Measurements from ENCODE around the gene HIBADH.
"Not testable (repeated sequence)": the region's sequence is repeated elsewhere in the genome, so short reads cannot be mapped to it uniquely, and the experiment has no call there.

Gene HIBADH

DNA sequence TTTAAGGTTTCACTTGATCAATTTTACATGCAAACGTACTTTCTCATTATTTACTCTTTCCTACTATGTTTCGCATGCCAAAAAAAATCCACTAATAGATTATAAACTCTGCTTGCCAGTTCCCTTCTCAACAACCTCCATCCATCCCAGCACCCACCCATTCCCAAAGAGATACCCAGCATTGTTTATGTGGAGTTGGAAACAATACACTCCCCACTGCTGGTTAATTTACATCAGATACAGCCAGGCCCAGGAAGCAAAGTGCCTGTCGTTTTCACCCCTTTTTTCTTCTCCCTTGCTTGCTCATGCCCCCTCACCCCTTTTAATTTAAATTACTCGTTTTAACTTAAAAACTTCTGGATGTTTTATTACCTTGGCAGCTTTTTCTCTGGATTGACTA is 59.9 kb downstream of the HIBADH start:
- DNase-seq: no peak

DNA sequence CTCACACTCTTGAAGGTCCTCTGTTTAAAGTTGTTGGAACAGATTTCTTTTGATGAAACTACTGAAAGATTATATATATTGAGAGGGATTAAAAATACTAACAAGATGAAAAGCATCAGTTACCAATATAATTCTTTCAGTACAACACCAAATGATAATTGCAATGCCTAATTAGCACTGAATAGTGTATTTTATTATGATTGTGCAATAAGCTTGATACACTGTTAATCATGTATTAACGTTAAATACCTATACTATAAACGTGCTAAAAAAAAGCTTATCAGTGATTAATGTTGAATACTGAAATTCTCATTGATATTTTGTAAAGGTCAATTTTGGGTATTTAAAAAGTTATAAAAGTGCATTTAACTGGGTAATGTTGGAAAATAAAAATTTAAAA is 61.5 kb downstream of the HIBADH start:
- DNase-seq: no peak

DNA sequence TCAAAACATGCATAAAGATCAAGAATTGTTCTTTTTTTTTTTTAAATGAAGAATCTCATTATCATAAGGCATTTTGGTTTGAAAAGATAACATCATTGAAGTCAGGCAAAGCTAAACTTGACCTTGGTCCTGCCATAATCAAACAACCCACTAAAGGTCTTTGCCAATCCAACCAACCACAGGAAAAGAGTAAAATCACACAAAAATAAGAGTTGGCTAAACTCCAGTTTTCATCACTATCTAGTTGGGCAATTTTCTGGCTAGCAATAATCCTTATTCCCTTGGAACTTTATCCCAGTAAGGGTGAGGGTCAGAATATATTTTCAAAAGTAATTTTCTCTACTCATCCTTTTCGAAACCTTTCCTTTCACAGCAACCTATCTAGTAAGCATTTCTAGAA is 62.4 kb downstream of the HIBADH start:
- DNase-seq: no peak

DNA sequence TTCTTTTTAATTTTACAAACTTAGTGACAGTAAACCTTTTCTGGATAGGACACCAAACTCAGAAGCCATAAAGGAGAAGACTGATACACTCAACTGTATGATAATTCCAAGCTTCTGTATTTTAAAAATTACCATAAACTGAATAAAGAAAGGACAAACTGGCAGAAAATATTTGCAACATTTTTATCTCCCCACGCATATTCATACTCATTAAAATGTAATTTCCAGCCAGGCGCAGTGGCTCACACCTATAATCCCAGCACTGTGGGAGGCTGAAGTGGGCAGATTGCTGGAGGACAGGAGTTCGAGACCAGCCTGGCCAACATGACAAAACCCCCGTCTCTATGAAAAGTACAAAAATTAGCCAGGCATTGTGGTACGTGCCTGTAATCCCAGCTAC is 67.7 kb downstream of the HIBADH start:
- no peak for DNase-seq

DNA sequence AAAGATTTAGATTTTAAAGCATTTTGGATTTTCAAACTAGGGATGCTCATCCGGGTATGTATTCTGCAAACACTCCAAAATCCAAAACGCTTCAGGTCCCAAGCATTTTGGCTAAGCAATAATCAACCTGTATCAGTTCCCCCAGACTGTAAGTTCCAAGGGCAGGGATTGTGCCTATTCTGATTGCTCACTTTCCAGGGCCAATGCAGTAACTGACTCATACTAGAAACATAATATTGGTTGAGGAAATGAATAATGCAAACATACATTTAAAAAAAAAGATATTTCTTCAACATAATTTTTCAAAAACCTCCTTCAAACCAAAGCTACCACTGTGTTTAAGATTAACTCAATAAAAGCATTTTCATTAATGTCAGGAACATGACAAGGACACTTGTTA is 69.5 kb downstream of the HIBADH start:
- no peak for DNase-seq

DNA sequence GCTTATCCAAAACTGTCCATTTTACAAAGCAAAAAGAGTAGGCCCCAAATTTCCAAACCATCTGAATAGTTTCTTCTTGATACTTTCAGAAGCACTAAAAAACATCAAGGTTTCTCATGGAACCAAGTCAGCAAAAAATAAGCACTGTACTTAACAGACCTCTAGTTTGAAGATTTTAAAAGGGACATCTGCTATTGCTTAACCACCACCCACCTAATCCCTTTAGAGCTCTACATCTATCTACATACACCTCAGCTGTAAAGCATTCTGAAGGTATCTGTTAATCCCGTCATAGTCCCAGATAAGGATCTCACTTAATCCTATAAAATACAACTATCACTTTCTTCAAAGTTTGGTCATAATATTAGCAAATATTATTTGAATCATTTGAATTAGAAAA is 72.3 kb downstream of the HIBADH start:
- DNase-seq: no peak

DNA sequence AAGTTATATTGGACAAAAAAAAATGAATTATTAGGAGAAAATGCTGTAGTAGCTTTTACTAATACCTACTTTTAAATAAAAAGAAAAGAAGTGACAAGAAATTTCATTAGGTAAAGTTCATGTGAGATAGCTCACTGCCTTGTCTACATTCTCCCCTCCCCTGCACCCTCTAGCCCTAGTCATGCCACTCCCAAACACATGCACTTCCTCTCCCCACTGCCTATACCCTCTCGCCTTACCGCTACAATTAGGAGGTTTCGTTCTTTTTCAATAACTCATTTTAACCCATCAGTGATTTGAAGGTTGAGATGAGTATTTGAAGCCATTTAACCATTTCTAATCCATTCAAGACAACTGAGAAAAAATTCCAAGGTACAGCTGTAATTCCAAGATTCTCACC is 75.3 kb downstream of the HIBADH start:
- DNase-seq: no peak

DNA sequence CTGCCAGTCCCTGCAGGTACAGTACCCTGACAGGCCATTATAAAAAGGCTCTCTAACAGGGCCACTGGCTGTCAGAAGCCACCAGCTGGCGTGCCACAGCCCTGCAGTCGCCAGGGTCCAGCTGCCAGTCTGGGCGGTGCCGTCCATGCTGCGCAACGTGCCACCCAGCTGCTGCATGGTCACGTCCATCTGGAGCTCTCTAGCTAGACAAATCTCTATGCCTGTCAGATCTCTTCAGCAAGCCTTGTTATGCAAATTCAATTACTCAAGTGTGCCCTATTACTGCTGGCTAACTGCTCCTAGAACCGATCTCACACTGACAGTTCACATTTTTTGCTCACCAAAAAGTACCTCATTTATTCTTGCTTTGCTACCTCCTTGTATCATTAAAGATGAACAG is 75.9 kb downstream of the HIBADH start:
- peak in 30 of 56 donors; percentile 0 to 66 (median 13) for DNase-seq

DNA sequence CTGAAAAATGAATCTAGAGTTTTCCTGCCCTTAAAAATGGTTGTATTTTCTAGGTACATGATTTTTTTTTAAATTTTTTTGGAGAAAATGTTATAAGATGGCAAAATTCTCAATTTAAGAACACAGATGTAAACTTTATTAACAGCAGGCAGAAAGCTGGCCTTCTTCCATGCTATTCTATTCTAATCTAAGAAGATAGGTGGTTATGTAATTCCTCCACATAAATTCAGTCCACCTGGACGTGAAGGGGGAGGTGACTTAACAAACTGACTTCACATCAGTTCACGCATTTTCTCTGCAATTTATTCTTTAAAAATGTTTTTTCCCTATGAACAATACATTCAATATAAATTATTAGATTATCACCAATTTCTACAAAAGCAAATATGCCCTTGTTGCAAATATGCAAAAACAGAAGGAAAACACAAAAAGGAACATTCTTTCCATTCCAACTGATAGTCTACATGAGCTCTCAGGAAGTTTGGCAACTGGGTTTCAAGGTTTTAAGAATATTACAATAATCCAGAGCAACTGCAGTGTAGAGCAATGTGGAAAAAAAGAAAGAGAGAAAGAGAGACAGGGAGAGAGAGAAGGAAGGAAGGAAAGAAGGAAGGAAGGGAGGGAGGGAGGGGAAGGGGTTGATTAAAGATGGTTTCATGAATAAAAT is 76.8 kb downstream of the HIBADH start:
- DNase-seq: no peak

DNA sequence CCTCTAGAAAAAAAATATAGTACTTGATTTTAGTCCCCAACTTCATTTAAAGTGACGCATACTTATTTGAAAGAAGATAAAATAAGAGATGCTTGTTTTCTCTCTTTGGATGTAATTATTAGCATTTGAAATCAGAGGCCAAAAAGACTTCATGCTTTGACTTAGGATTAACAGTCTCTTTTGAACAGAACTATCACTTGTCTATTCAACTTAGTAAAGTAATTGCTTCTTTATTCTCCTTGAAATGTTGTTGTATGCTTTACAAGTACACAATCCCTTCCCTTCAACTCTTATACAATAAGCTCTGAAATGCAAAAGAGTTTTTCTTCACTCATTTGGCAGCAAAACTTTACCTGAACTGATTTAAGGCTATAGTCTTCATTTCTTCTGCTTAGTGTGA is 80.8 kb downstream of the HIBADH start:
- no peak for DNase-seq

DNA sequence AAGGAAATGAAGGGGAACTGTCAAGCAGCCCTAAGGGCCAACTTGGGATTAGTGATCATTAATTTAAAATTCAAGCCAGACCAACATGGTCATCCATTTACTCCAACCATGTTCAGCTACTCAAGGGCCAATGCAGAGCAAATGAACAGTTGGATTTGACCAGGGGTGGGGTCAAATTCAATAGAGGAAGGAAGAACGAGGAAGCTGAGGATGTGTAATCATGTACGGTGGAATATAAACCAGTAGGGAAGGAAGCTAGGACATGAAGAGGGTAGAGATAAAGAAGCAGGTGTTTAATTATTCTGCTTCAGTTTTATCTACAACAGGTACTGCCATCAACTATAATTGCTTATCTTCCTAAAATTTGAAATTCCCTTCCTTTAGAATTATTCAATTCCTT is 81.6 kb downstream of the HIBADH start:
- no peak for DNase-seq

DNA sequence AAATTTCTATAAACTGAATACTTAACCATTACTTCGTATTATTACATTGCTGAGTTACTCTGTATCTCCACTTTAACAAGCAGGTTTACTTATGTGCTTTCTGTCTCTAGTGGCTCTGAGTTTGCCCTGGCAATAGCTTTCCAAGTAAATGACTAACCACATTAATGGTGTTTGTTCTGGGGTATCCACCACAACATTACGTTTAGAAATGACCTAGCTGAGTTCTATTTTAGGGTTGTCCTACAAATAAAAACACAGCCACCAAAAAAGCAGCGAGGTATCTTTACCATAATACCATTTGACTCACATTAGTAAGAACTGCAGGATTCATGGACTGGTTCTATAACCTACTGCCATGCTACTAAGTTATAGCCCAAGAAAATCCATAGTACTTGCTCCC is 83.1 kb downstream of the HIBADH start:
- no peak for DNase-seq

DNA sequence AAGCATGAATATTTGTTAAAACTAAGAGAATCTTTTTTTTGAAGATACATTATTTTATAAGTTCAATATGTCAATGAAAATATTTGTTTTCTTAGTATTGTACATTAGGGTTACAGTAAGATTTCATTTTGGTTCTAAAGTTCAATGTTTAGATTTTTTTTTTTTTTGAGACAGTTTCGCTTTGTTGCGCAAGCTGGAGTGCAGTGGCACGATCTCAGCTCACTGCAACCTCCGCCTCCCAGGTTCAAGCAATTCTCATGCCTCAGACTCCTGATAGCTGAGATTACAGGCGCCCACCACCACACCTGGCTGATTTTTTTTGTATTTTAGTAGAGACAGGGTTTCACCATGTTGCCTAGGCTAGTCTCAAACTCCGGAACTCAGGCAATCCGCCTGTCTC is 84.5 kb downstream of the HIBADH start:
- not testable (repeated sequence) for DNase-seq

DNA sequence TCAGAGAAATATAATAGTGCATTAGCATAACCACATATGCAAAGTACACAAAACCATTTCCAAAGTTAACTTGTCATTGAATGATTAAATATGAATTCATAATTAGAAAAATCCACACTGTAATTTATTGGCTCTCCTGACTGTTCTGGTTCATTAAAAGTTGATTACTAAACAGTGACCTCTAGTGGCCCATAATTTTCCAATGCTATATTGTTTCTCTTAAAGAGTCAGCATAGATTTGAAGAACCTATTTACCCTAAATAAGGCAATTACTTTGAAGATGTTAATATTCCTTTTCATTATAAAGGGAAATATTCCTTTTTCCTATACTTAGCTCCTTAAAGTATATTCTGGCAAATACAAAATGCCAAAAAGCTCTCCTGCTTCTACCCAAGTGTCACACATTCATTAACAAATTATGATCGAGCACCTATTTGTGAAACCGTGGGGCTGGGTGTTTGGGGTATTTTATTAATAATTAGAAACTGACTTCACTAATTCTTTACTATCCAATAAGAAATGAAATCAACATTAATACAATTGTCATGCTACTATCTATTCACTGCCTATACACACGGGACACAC is 86.2 kb downstream of the HIBADH start:
- DNase-seq: peak in 1 of 56 donors; percentile 13

DNA sequence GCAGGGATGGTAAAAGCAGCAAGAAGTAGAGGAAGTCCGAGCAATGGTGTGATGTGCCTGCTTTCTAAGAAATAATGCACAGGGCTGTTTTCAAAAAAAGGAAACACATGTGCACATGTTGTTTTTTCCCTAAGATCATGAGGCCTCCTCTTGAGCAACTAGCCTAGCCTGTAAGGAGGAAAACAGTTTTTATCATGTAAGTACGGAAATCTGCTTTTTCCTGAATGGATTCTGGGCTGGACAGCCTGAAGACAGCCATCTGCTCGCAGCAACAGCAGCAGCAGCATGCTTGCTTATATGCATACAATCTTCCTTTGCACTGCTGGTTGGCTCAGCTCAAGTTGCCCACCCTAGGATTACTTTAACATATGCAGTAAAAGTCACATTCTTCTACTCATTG is 87.1 kb downstream of the HIBADH start:
- no peak for DNase-seq

DNA sequence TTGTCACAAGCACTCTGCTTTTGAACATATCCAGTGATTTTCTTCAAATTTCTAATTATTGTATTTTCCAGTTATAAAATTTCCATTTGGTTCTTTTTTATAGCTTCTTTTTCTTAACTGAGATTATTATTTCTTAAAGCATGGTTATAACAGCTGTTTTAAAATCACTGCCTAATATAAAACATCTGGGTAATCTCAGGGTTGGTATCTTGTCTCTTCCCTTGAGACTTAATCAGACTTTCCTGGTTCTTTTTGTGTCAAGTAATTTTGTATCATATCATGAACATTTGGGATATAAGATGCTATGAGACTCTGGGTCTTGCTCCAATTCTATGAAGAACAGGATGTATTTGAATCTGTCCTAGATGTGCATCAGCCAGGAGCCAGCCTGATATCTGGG is 93.6 kb downstream of the HIBADH start:
- no peak for DNase-seq

DNA sequence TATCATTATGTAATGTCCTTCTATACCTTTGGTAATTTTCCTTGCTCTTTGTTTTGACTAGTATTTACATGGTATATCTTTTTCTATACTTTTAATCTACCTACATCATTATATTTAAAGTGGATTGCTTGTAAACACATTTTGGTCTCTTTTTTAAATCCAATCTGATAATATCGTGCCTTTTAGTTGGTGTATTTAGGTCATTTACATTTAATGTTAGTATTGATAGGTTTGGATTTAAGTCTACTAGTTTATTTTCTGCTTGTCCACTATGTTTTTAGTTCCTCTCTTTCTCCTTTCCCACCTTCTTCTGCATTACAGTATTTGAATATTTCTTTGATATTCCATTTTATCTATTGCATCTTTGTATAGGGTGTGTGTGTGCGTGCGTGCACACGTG is 95.4 kb downstream of the HIBADH start:
- DNase-seq: no peak

DNA sequence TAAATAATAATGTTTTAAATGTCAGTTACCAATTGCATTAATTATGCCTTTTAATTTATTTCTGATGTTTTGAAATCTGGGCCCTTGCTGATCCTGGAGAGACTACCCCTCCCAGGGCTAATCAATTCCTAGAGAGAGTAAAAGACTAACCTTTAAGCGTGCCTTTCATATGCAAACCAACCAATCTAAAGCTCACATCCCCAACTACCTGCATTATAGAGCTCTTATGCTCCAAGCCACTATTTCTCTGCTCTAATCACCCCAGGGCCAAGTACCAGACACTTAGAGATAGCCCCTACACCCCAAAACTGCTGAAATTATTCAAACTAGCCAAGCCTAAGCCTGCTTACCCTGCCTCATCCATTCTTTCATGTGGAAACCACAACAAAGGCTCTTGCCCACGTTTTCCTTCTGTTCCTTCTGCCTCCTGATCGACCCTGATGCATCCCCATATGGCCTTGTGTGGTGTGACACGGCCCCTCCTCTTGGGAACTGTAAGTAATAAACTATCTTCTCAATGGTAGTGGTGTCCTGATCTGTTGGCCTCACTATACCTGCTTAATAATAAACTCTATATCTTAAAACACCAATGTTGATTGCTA is 97.7 kb downstream of the HIBADH start:
- DNase-seq: no peak

DNA sequence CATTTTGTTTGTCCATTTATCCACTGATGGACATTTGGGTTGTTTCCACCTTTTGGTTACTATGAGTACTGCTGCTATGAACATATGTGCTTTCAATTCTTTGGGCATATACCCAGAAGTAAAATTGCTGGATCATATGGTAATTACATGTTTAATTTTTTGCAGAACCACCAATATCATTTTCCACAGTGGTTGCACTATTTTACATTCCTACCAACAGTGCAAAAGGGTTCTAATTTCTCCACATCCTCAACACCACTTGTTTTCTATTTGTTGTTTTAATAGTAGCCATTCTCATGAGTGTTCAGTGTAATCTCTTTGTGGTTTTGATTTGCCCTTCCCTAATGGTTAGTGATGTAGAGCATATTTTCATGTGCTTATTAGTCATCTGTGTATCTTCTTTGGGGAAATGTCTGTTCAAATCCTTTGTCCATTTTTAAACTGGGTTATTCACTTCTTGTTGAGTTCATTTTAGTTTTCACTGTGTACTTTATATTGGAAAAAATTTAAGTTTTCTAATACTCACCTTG is 101.9 kb downstream of the HIBADH start:
- DNase-seq: no peak

DNA sequence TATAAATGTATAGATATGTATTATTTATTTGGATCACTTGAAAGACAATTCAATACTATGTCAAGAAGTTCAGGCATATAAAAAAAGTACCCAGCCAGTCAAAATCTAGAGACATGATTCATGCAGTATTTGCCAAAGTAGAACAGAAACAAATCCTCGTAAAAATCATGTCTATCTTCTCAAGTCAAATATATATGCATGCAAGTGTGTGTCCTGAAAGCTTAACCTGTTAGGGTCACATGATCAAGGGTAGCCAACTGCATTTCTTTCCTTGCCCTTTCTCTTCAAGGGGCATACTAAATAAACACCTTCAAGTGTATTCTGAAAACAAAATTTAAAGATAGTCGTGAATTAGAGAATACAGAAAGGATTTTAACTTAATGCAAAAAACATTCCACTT is 107.0 kb downstream of the HIBADH start:
- DNase-seq: no peak

DNA sequence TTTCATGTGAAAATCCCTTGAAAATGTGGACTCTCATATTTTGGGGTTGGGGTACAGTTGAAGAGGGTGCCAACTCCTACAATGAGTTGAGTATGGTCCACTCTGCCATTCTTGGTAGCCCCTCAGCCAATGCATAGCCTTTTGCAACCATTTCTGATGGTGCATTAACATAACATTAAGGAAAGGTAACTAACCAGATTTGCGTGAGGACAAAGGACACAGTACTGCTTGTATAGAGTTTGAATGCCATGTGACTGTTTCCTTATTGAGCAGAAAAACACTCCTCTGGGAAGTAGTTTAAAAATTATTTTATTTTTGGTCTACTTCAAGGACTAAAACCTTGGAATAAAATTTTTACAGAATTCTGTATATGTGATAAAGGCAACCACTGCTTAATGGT is 107.9 kb downstream of the HIBADH start:
- no peak for DNase-seq

DNA sequence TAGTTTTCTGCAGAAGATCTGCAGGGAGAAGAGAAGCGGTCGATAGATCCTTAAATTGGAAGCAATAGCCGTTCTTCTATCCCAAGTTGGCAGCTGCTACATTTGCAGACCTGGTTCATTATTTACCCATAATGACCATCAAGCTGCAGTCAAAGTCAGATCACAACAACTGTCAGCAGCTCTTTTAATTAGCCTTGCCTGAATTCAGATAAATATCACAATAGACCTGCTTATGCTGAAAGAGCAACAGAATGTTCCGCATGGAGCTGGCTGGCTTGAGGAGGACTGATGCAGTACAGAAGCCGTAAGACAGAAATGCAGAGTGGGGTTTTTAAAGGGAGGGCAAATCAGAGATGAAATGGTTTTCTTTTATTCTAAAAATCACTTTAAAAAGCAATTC is 109.4 kb downstream of the HIBADH start:
- peak in 5 of 56 donors; percentile 0 to 4 (median 2) for DNase-seq

DNA sequence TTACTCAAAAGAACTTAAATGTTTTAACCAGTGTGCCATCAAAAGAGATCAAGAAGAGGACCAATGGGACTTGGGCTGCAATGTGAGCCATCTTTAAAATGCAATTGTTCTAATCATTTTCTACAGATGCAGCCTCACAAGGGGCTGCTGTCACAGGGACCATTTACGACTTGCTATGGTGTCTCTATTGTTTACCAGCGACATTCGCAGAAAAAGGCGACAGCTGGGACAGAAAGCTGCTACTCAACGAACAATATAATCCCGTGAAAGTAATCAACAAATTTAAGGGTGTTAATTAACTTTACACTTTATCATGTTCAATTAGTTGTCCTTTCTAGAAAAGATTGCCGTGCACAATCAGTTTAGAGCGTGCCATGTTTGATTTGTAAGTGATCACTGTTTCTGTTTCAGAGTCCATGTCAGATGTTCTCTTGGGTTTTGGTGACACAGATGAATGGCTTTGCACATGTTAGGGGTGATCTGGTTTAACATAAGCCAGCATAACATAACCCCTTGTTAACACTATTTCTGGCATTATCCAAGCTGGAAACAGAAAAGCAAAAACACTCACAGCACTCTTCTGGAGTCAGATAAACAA is 110.8 kb downstream of the HIBADH start:
- no peak for DNase-seq

Data from amygdala (tissue), 56 donors.